ENCODE data around the gene NOX4.

DNA sequence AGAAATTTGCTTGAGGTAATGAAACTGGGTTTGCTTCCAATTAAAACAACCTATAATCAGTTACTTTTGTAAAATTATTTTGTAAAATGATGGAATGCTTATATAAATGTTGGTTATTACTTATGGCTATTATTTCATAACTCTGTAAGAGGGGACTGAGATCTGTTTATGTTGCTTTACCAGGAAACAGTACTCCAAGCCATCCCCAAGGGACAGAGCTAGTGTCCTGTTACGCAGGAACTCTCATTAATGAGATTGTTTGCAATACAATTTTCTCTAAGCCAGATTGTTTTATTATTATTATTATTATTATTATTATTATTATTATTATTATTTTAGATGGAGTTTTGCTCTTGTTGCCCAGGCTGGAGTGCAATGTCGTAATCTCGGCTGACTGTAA is 2.3 kb upstream of the NOX4 start:
- TF ChIP-seq, protein P1, sequence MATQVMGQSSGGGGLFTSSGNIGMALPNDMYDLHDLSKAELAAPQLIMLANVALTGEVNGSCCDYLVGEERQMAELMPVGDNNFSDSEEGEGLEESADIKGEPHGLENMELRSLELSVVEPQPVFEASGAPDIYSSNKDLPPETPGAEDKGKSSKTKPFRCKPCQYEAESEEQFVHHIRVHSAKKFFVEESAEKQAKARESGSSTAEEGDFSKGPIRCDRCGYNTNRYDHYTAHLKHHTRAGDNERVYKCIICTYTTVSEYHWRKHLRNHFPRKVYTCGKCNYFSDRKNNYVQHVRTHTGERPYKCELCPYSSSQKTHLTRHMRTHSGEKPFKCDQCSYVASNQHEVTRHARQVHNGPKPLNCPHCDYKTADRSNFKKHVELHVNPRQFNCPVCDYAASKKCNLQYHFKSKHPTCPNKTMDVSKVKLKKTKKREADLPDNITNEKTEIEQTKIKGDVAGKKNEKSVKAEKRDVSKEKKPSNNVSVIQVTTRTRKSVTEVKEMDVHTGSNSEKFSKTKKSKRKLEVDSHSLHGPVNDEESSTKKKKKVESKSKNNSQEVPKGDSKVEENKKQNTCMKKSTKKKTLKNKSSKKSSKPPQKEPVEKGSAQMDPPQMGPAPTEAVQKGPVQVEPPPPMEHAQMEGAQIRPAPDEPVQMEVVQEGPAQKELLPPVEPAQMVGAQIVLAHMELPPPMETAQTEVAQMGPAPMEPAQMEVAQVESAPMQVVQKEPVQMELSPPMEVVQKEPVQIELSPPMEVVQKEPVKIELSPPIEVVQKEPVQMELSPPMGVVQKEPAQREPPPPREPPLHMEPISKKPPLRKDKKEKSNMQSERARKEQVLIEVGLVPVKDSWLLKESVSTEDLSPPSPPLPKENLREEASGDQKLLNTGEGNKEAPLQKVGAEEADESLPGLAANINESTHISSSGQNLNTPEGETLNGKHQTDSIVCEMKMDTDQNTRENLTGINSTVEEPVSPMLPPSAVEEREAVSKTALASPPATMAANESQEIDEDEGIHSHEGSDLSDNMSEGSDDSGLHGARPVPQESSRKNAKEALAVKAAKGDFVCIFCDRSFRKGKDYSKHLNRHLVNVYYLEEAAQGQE (IDR thresholded peaks at IDR 0.05; ENCODE audit: low read depth, low read length): no peak
- TF ChIP-seq HDGF (IDR thresholded peaks at IDR 0.05): no peak
- TF ChIP-seq MXI1 (IDR thresholded peaks at IDR 0.05; ENCODE audit: low read depth, low read length): no peak
- TF ChIP-seq, protein P2, sequence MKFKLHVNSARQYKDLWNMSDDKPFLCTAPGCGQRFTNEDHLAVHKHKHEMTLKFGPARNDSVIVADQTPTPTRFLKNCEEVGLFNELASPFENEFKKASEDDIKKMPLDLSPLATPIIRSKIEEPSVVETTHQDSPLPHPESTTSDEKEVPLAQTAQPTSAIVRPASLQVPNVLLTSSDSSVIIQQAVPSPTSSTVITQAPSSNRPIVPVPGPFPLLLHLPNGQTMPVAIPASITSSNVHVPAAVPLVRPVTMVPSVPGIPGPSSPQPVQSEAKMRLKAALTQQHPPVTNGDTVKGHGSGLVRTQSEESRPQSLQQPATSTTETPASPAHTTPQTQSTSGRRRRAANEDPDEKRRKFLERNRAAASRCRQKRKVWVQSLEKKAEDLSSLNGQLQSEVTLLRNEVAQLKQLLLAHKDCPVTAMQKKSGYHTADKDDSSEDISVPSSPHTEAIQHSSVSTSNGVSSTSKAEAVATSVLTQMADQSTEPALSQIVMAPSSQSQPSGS (IDR thresholded peaks at IDR 0.05; ENCODE audit: low read length): no peak

Measured in GM12878 (cell line).